Uterus (tissue), 4 donors: ENCODE results near the gene BATF3. TPM values are rescaled to one million over a fixed set of nuclear protein-coding genes. Genes with fewer than 3 reads are reported as not detected.

Source experiments
- DNase-seq, 2 donors: peaks; one replicate each; pipeline ENCODE4 v3.0.0-alpha.2; 2019 to 2020
- H3K27ac ChIP-seq, 2 donors: fragments of 200-600 bp; sonication (generic); 1 replicate in 1 of 2; 2 replicates in 1 of 2; pipeline ENCODE4 v1.5.1; 2016 to 2018
- H3K27me3 ChIP-seq, 2 donors: fragments of 200-600 bp; sonication (generic); one replicate each; pipeline ENCODE4 v1.5.1; 2018 to 2019; ENCODE audit warnings: control low read depth in 1 of 2
- H3K36me3 ChIP-seq, 2 donors: fragments of 200-600 bp; sonication (generic); one replicate each; pipeline ENCODE4 v1.5.1; 2019; ENCODE audit warnings: control low read depth in 1 of 2
- H3K4me1 ChIP-seq, 2 donors: fragments of 200-600 bp; sonication (generic); one replicate each; pipeline ENCODE4 v1.5.1; 2018 to 2019; ENCODE audit warnings: control low read depth in 1 of 2
- H3K4me3 ChIP-seq, 2 donors: fragments of 200-600 bp; sonication (generic); 1 replicate in 1 of 2; 2 replicates in 1 of 2; pipeline ENCODE4 v1.5.1; 2018 to 2019; ENCODE audit warnings: mild to moderate bottlenecking in 1 of 2
- H3K9me3 ChIP-seq, 2 donors: fragments of 200-600 bp; sonication (generic); one replicate each; pipeline ENCODE4 v1.5.1; 2019; ENCODE audit warnings: control low read depth in 1 of 2
- CTCF ChIP-seq, 4 experiments: fragments of 200-600 bp in 2 of 4; fragments of 450-650 bp in 2 of 4; sonication (generic) in 2 of 4; IDR thresholded peaks; one replicate each; pipeline ENCODE4 v1.5.1; 2016 to 2019; ENCODE audit warnings: antibody characterized with exemption in 4 of 4, mild to moderate bottlenecking in 2 of 4, moderate library complexity in 1 of 4
- POLR2A ChIP-seq, 2 donors: fragments of 450-650 bp; IDR thresholded peaks; one replicate each; pipeline ENCODE4 v1.6.1; 2016; ENCODE audit warnings: antibody characterized with exemption in 2 of 2, mild to moderate bottlenecking in 1 of 2, moderate library complexity in 1 of 2
- intact Hi-C: fragments of 100-400 bp; cut with DNase I; formaldehyde crosslinking; loops from one replicate; pipeline ENCODE4 v1.15.1; 2023; ENCODE audit warnings: low total_unique reads
- total RNA-seq, 4 donors: library from RNA; depleted of rRNA in 3 of 4; stranded (reverse); fragments of >200 nt in 3 of 4; gene quantifications; one replicate each; pipeline versions ENCODE4 v1.1.0 to v1.2.4, GENCODE V29; 2014 to 2023
- donor health status: DM: yes; HTN: yes; CAD: no.

The BATF3 gene
- total RNA-seq, 4 donors from 2014 or later = 3.0 to 10.3 (median 3.5) TPM; not detected in 1

GRCh38 chr1:212686591-212686990 lies 13.0 kb downstream of the BATF3 start:
- H3K4me3 ChIP-seq = no peak overlapping the region
- no peaks in the 10 kb centered on the region for H3K9me3 ChIP-seq
- no peaks in the 10 kb centered on the region for H3K36me3 ChIP-seq
- intact Hi-C loops = no loop called here
- TF ChIP-seq CTCF (IDR thresholded peaks at IDR 0.05) (no peak), POLR2A (IDR thresholded peaks at IDR 0.05) (no peak)
- H3K27me3 ChIP-seq = no peaks in the 10 kb centered on the region
- H3K4me1 ChIP-seq = no peaks in the 10 kb centered on the region
- DNase-seq = no peak
- H3K27ac ChIP-seq = no peak overlapping the region

GRCh38 chr1:212686069-212686468 lies 13.6 kb downstream of the BATF3 start:
- Histone ChIP-seq H3K4me1 (no peaks in the 10 kb centered on the region), H3K27ac (no peak overlapping the region), H3K4me3 (no peak overlapping the region), H3K36me3 (no peaks in the 10 kb centered on the region), H3K27me3 (no peaks in the 10 kb centered on the region), H3K9me3 (no peaks in the 10 kb centered on the region)
- DNase-seq = no peak
- intact Hi-C loops = no loop called here
- no peak for TF ChIP-seq CTCF (IDR thresholded peaks at IDR 0.05)
- TF ChIP-seq POLR2A (IDR thresholded peaks at IDR 0.05) = no peak

GRCh38 chr1:212685429-212685828 lies 14.2 kb downstream of the BATF3 start:
- no peaks in the 10 kb centered on the region for H3K4me1 ChIP-seq
- no peak overlapping the region for H3K4me3 ChIP-seq
- H3K27me3 ChIP-seq = no peaks in the 10 kb centered on the region
- no peak for TF ChIP-seq POLR2A (IDR thresholded peaks at IDR 0.05)
- TF ChIP-seq CTCF (IDR thresholded peaks at IDR 0.05) = no peak
- intact Hi-C loops = no loop called here
- no peak for DNase-seq
- no peaks in the 10 kb centered on the region for H3K9me3 ChIP-seq
- H3K27ac ChIP-seq = no peak overlapping the region
- no peaks in the 10 kb centered on the region for H3K36me3 ChIP-seq

- Histone ChIP-seq H3K27me3 (no peaks in the 10 kb centered on the region), H3K9me3 (no peaks in the 10 kb centered on the region), H3K4me1 (no peaks in the 10 kb centered on the region), H3K36me3 (no peaks in the 10 kb centered on the region), H3K4me3 (no peak overlapping the region), H3K27ac (no peak overlapping the region)
- intact Hi-C loops = no loop called here
- no peak for DNase-seq
- TF ChIP-seq POLR2A (IDR thresholded peaks at IDR 0.05) (no peak), CTCF (IDR thresholded peaks at IDR 0.05) (no peak)
These were observed 15.0 kb downstream of the BATF3 start for GRCh38 chr1:212684521-212685090.

- H3K36me3 ChIP-seq = no peaks in the 10 kb centered on the region
- intact Hi-C loops = no loop called here
- no peaks in the 10 kb centered on the region for H3K27me3 ChIP-seq
- DNase-seq = no peak
- no peak overlapping the region for H3K27ac ChIP-seq
- TF ChIP-seq CTCF (IDR thresholded peaks at IDR 0.05) (no peak), POLR2A (IDR thresholded peaks at IDR 0.05) (no peak)
- H3K4me3 ChIP-seq = no peak overlapping the region
- H3K4me1 ChIP-seq = no peaks in the 10 kb centered on the region
- H3K9me3 ChIP-seq = no peaks in the 10 kb centered on the region
These were observed 15.6 kb downstream of the BATF3 start for GRCh38 chr1:212684076-212684475.
